Kidney (tissue), 14 donors: ENCODE results near the gene EIF2B4. TPM values are rescaled to one million over a fixed set of nuclear protein-coding genes. Genes with fewer than 3 reads are reported as not detected.

Source experiments
- DNase-seq, 5 donors: peaks; one replicate each; pipeline ENCODE4 v3.0.0-alpha.2; 2013 to 2020
- FAIRE-seq: peaks from 2 replicates; lab custom pipeline; 2012; peaks lifted over from hg19 to GRCh38; lab: Jason Lieb, UNC
- H3K27ac ChIP-seq, 2 donors: one replicate each; pipeline ENCODE4 v1.7.0; 2013; ENCODE audit warnings: low read depth in 2 of 2, low read length in 2 of 2, inconsistent platforms in 1 of 2
- H3K27me3 ChIP-seq: one replicate; pipeline ENCODE4 v1.7.1; 2013; ENCODE audit warnings: low read length, inconsistent platforms; ENCODE audit not compliant: control insufficient read depth, insufficient read depth
- H3K36me3 ChIP-seq, 3 donors: one replicate each; pipeline versions ENCODE4 v1.7.0 to v1.7.1; 2013; ENCODE audit warnings: low read length in 3 of 3, control low read depth in 1 of 3, inconsistent platforms in 1 of 3; ENCODE audit not compliant: insufficient read depth in 3 of 3, control insufficient read depth in 2 of 3
- H3K4me1 ChIP-seq, 3 donors: one replicate each; pipeline versions ENCODE4 v1.7.0 to v1.7.1; 2013; ENCODE audit warnings: low read length in 3 of 3, inconsistent platforms in 1 of 3, low read depth in 1 of 3; ENCODE audit not compliant: control insufficient read depth in 2 of 3, insufficient read depth in 2 of 3
- H3K4me3 ChIP-seq, 3 donors: one replicate each; pipeline versions ENCODE4 v1.7.0 to v1.8.1; 2013; ENCODE audit warnings: low read length in 3 of 3, control low read depth in 1 of 3, inconsistent platforms in 1 of 3
- H3K9ac ChIP-seq, 3 donors: one replicate each; pipeline versions ENCODE4 v1.7.0 to v1.7.1; 2013; ENCODE audit warnings: low read length in 3 of 3, control low read depth in 1 of 3, inconsistent platforms in 1 of 3
- H3K9me3 ChIP-seq, 3 donors: one replicate each; pipeline versions ENCODE4 v1.7.0 to v1.7.1; 2013; ENCODE audit warnings: low read length in 3 of 3, control low read depth in 1 of 3, inconsistent platforms in 1 of 3; ENCODE audit not compliant: control insufficient read depth in 2 of 3, insufficient read depth in 1 of 3
- intact Hi-C: fragments of 100-400 bp; cut with DNase I; formaldehyde crosslinking; loops from one replicate; pipeline ENCODE4 v1.11.1; 2022
- polyA plus RNA-seq: library from polyadenylated mRNA; stranded (reverse); fragments of 350-450 nt; fragmentation: Illumina TruSeq; extraction: RNeasy Lipid Tissue Mini Kit (QIAGEN cat#74804); gene quantifications from one replicate; pipeline ENCODE4 v1.2.3, GENCODE V29; 2014; ENCODE audit warnings: low read depth, low replicate concordance; ENCODE audit not compliant: insufficient read depth
- total RNA-seq: library from RNA; stranded (reverse); fragmentation: NEBNext Ultra II Directional; extraction: Animal tissue kit (Norgen Biotek cat#: 25700); gene quantifications from one replicate; pipeline ENCODE4 v1.2.1, GENCODE V29; 2021
- TF ChIP-seq, protein P1 (sequence below): IDR thresholded peaks from 3 replicates; pipeline ENCODE4 v1.5.1; 2012; ENCODE audit warnings: mild to moderate bottlenecking, moderate library complexity, borderline replicate concordance; ENCODE audit not compliant: insufficient read depth; ENCODE audit errors: extremely low read depth
- donor health status: control.
- donor health status: control.
- donor health status: control.
- donor health status: control.
- donor health status: control.
- donor health status: DM: yes; HTN: yes; CAD: no.
- donor health status: Normal renal cell carcinoma (clear cell type).

Gene EIF2B4
- total and polyA plus RNA-seq, 2 donors from 2014 or later: 35.8 to 49.6 TPM

DNA sequence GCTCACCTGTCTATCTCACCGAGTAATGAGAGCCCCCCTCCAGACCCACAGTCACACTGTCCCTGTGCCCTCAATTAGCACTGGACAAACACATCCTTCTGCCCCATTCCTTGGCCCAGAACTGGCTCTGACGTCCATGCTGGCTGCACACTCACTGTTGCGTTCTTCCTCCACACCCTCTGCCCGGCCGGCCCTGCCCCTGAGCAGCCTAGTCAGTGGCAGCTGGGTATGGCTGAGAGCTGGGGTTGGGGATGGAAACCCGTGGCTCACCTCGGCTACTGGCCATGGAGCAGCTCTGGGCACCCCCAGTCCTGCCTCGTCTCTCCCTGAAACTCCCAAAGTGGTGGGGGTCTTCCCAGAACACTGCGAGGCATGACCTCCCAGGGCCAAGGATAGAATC, 55.4 kb downstream of the EIF2B4 start:
- H3K4me3 ChIP-seq: no peak overlapping the region
- FAIRE-seq (no peak), DNase-seq (peak in 1 of 5 donors; percentile 53)
- H3K27me3 ChIP-seq: no peaks in the 10 kb centered on the region
- no peak overlapping the region for H3K27ac ChIP-seq
- TF ChIP-seq, protein P1, sequence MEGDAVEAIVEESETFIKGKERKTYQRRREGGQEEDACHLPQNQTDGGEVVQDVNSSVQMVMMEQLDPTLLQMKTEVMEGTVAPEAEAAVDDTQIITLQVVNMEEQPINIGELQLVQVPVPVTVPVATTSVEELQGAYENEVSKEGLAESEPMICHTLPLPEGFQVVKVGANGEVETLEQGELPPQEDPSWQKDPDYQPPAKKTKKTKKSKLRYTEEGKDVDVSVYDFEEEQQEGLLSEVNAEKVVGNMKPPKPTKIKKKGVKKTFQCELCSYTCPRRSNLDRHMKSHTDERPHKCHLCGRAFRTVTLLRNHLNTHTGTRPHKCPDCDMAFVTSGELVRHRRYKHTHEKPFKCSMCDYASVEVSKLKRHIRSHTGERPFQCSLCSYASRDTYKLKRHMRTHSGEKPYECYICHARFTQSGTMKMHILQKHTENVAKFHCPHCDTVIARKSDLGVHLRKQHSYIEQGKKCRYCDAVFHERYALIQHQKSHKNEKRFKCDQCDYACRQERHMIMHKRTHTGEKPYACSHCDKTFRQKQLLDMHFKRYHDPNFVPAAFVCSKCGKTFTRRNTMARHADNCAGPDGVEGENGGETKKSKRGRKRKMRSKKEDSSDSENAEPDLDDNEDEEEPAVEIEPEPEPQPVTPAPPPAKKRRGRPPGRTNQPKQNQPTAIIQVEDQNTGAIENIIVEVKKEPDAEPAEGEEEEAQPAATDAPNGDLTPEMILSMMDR: no peak
- H3K9me3 ChIP-seq: no peaks in the 10 kb centered on the region
- H3K4me1 ChIP-seq: no peaks in the 10 kb centered on the region
- intact Hi-C loops: no loop called here
- no peaks in the 10 kb centered on the region for H3K36me3 ChIP-seq
- no peak overlapping the region for H3K9ac ChIP-seq

Other genes with a start within 250 kb of the EIF2B4 start
- 0.69 TPM for gene ABHD1, start 246.5 kb downstream of the EIF2B4 start, total RNA-seq
- 2.9 TPM for gene ABHD1, start 246.5 kb downstream of the EIF2B4 start, polyA plus RNA-seq
- gene PREB, start 235.7 kb downstream of the EIF2B4 start, total RNA-seq: 46.1 TPM
- gene PREB, start 235.7 kb downstream of the EIF2B4 start, polyA plus RNA-seq: 66.7 TPM
- not detected for gene PRR30, start 230.9 kb downstream of the EIF2B4 start, total RNA-seq
- not detected for gene PRR30, start 230.9 kb downstream of the EIF2B4 start, polyA plus RNA-seq
- 0.38 TPM for gene TCF23, start 221.3 kb downstream of the EIF2B4 start, total RNA-seq
- gene TCF23, start 221.3 kb downstream of the EIF2B4 start, polyA plus RNA-seq: not detected
- gene ATRAID, start 158.3 kb downstream of the EIF2B4 start, total RNA-seq: 119 TPM
- gene ATRAID, start 158.3 kb downstream of the EIF2B4 start, polyA plus RNA-seq: 279 TPM
- 27.8 TPM for gene SLC5A6, start 158.1 kb downstream of the EIF2B4 start, total RNA-seq
- gene SLC5A6, start 158.1 kb downstream of the EIF2B4 start, polyA plus RNA-seq: 10.8 TPM
- 43.4 TPM for gene CAD, start 153.0 kb downstream of the EIF2B4 start, total RNA-seq
- gene CAD, start 153.0 kb downstream of the EIF2B4 start, polyA plus RNA-seq: 8.8 TPM
- gene SLC30A3, start 107.3 kb downstream of the EIF2B4 start, total RNA-seq: 0.31 TPM
- not detected for gene SLC30A3, start 107.3 kb downstream of the EIF2B4 start, polyA plus RNA-seq
- gene DNAJC5G, start 94.9 kb downstream of the EIF2B4 start, total RNA-seq: not detected
- gene DNAJC5G, start 94.9 kb downstream of the EIF2B4 start, polyA plus RNA-seq: not detected
- 0.31 TPM for gene TRIM54, start 87.9 kb downstream of the EIF2B4 start, total RNA-seq
- gene TRIM54, start 87.9 kb downstream of the EIF2B4 start, polyA plus RNA-seq: 2.1 TPM
- gene UCN, start 61.9 kb downstream of the EIF2B4 start, total RNA-seq: 1.4 TPM
- 1.3 TPM for gene UCN, start 61.9 kb downstream of the EIF2B4 start, polyA plus RNA-seq
- 66.2 TPM for gene MPV17, start 47.2 kb downstream of the EIF2B4 start, total RNA-seq
- 120 TPM for gene MPV17, start 47.2 kb downstream of the EIF2B4 start, polyA plus RNA-seq
- gene GTF3C2, start 13.6 kb downstream of the EIF2B4 start, total RNA-seq: 59.3 TPM
- 38.3 TPM for gene GTF3C2, start 13.6 kb downstream of the EIF2B4 start, polyA plus RNA-seq
- gene SNX17, start 278 bp upstream of the EIF2B4 start, total RNA-seq: 98.7 TPM
- gene SNX17, start 278 bp upstream of the EIF2B4 start, polyA plus RNA-seq: 115 TPM
- 23.6 TPM for gene ZNF513, start 10.4 kb upstream of the EIF2B4 start, total RNA-seq
- gene ZNF513, start 10.4 kb upstream of the EIF2B4 start, polyA plus RNA-seq: 18.8 TPM
- gene PPM1G, start 39.3 kb upstream of the EIF2B4 start, total RNA-seq: 60.7 TPM
- gene PPM1G, start 39.3 kb upstream of the EIF2B4 start, polyA plus RNA-seq: 50.7 TPM
- 69.5 TPM for gene NRBP1, start 58.3 kb upstream of the EIF2B4 start, total RNA-seq
- gene NRBP1, start 58.3 kb upstream of the EIF2B4 start, polyA plus RNA-seq: 56.5 TPM
- gene KRTCAP3, start 72.0 kb upstream of the EIF2B4 start, total RNA-seq: 32.1 TPM
- 17.2 TPM for gene KRTCAP3, start 72.0 kb upstream of the EIF2B4 start, polyA plus RNA-seq
- 40.3 TPM for gene IFT172, start 119.4 kb upstream of the EIF2B4 start, total RNA-seq
- 25.9 TPM for gene IFT172, start 119.4 kb upstream of the EIF2B4 start, polyA plus RNA-seq
- gene FNDC4, start 124.9 kb upstream of the EIF2B4 start, total RNA-seq: 18.0 TPM
- gene FNDC4, start 124.9 kb upstream of the EIF2B4 start, polyA plus RNA-seq: 8.5 TPM
- 2.2 TPM for gene GCKR, start 126.5 kb upstream of the EIF2B4 start, total RNA-seq
- gene GCKR, start 126.5 kb upstream of the EIF2B4 start, polyA plus RNA-seq: not detected
- gene ZNF512, start 212.7 kb upstream of the EIF2B4 start, total RNA-seq: 40.6 TPM
- 15.1 TPM for gene ZNF512, start 212.7 kb upstream of the EIF2B4 start, polyA plus RNA-seq